IPS DF 6.9 (cell line): ENCODE data around the gene USF1.
"Not testable (repeated sequence)": the region's sequence is repeated elsewhere in the genome, so short reads cannot be mapped to it uniquely, and the experiment has no call there.

Experiments used
- DNase-seq: peaks from one replicate; pipeline ENCODE4 v3.0.0-alpha.2; 2013; ENCODE audit warnings: low read depth, low spot score
- H3K27ac ChIP-seq: one replicate; pipeline ENCODE4 v1.5.1; 2013; ENCODE audit warnings: low read length, control low read depth
- H3K27me3 ChIP-seq: 2 replicates; pipeline ENCODE4 v1.6.1; 2013; ENCODE audit warnings: mild to moderate bottlenecking, low read length; ENCODE audit not compliant: control insufficient read depth, insufficient read depth
- H3K36me3 ChIP-seq: 2 replicates; pipeline ENCODE4 v1.6.1; 2013; ENCODE audit warnings: low read length; ENCODE audit not compliant: control insufficient read depth, insufficient read depth
- H3K4me1 ChIP-seq: 2 replicates; pipeline ENCODE4 v1.6.1; 2013; ENCODE audit warnings: low read length; ENCODE audit not compliant: control insufficient read depth, insufficient read depth
- H3K4me3 ChIP-seq: 2 replicates; pipeline ENCODE4 v1.5.1; 2013; ENCODE audit warnings: mild to moderate bottlenecking, low read length
- H3K9me3 ChIP-seq: 2 replicates; pipeline ENCODE4 v1.6.1; 2013; ENCODE audit warnings: low read length, inconsistent platforms; ENCODE audit not compliant: control insufficient read depth, insufficient read depth
- WGBS: extraction: QIAGEN DNeasy Blood & Tissue Kit; methylation state at CpG from one replicate; pipeline ENCODE4 v1.1.7; 2013; ENCODE audit warnings: mixed read lengths, missing lambda C conversion rate; ENCODE audit not compliant: insufficient read length, insufficient coverage; 5-methylcytosine and 5-hydroxymethylcytosine counted together

The USF1 gene

DNA sequence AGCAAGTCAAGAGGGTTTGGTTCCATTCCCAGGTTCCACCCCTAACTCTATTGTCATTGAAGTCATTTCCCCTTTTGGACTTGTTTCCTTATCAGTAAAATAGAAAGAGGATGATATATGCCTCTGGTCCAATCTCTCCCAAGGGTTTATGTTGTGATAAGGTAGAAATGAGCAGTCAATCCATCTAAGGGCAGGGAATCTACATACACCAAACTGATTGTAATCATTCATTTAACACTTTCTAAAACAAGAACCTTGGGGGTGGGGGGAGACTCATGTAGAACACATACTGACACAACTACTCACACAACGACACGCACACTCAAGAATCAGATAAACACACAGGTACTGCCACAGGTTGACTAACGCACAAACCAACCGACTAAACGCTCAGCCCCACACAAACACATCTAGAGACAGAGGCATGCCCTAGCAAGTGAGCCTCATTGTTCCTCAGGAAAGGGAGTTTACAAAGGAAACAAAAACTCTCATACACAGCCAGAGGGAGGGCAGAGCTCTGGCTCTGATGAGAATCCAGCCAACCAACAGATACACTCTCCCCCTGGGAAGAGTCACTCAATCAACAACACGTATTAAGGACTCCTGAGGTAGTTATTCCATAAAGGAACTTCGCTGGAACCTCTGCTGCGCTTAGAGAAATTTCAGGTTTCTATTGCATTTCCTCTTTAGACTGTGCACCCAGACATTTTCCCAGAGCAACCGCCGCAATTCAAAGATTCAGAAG is 25.9 kb downstream of the USF1 start:
- WGBS = no CpG with 5 or more reads among the region's 10 CpGs
- DNase-seq = no peak
- Histone ChIP-seq H3K27ac (no peak overlapping the region), H3K4me3 (peak overlapping the region; percentile 74; the same call in 1 of the 2 replicates), H3K4me1 (peaks cover 3% of the 10 kb centered on the region), H3K27me3 (no peaks in the 10 kb centered on the region), H3K36me3 (no peaks in the 10 kb centered on the region), H3K9me3 (no peaks in the 10 kb centered on the region)

DNA sequence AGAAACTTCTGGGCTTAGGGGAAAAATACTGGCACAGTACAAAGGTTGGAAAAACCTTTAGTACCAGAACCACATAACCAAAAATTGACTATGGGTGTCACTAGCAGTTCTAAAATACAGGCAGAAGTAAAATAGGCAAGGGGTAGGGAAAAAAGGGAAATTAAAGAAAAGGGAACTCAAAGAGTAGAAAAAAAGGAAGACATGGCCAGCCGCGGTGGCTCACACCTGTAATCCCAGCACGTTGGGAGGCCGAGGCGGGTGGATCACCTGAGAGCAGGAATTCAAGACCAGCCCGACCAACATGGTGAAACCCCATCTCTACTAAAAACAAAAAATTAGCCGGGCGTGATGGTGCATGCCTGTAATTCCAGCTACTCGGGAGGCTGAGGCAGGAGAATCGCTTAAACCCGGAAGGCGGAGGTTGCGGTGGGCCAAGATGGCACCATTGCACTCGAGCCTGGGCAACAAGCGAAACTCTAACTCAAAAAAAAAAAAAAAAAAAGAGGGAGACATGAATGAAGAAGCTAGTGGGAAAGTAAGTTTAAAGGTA is 26.6 kb downstream of the USF1 start:
- DNase-seq, H3K4me3 ChIP-seq, H3K36me3 ChIP-seq, H3K9me3 ChIP-seq, H3K27ac ChIP-seq, H3K27me3 ChIP-seq, H3K4me1 ChIP-seq: not testable (repeated sequence)
- no CpG with 5 or more reads among the region's 15 CpGs for WGBS

GRCh38 chr1:161018631-161018930 is 27.2 kb downstream of the USF1 start:
- Histone ChIP-seq H3K4me1 (peaks cover 3% of the 10 kb centered on the region), H3K27ac (no peak overlapping the region), H3K36me3 (no peaks in the 10 kb centered on the region), H3K4me3 (no peak overlapping the region), H3K9me3 (no peaks in the 10 kb centered on the region), H3K27me3 (no peaks in the 10 kb centered on the region)
- no peak for DNase-seq
- WGBS = no CpG with 5 or more reads among the region's 1 CpG

GRCh38 chr1:161017756-161018630 is 27.8 kb downstream of the USF1 start:
- H3K4me3 ChIP-seq = no peak overlapping the region

GRCh38 chr1:161017181-161017580 is 28.6 kb downstream of the USF1 start:
- no CpG with 5 or more reads among the region's 7 CpGs for WGBS
- H3K9me3 ChIP-seq, H3K36me3 ChIP-seq, H3K4me3 ChIP-seq, H3K4me1 ChIP-seq, H3K27ac ChIP-seq, H3K27me3 ChIP-seq, DNase-seq: not testable (repeated sequence)

More at GRCh38 chr1:161017756-161018630, 27.8 kb downstream of the USF1 start:
- peaks cover 7% of the 10 kb centered on the region for H3K4me1 ChIP-seq
- no peaks in the 10 kb centered on the region for H3K9me3 ChIP-seq
- no peaks in the 10 kb centered on the region for H3K27me3 ChIP-seq
- WGBS = no CpG with 5 or more reads among the region's 5 CpGs
- H3K36me3 ChIP-seq = no peaks in the 10 kb centered on the region
- DNase-seq = no peak
- H3K27ac ChIP-seq = no peak overlapping the region

DNA sequence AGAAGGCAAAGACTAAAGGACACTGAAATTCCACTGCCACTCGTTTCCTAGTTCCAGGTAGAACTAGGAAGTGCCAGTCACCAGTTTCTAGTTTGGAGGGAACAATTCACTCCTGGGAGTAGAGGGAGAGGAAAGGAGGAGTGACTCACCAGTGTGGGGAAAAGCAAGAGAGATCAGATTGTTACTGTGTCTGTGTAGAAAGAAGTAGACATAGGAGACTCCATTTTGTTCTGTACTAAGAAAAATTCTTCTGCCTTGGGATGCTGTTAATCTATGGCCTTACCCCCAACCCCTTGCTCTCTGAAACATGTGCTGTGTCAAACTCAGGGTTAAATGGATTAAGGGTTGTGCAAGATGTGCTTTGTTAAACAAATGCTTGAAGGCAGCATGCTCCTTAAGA is 29.1 kb downstream of the USF1 start:
- H3K9me3 ChIP-seq, H3K27ac ChIP-seq, DNase-seq, H3K4me3 ChIP-seq, H3K4me1 ChIP-seq, H3K27me3 ChIP-seq, H3K36me3 ChIP-seq: not testable (repeated sequence)
- no CpG with 5 or more reads among the region's 1 CpG for WGBS

DNA sequence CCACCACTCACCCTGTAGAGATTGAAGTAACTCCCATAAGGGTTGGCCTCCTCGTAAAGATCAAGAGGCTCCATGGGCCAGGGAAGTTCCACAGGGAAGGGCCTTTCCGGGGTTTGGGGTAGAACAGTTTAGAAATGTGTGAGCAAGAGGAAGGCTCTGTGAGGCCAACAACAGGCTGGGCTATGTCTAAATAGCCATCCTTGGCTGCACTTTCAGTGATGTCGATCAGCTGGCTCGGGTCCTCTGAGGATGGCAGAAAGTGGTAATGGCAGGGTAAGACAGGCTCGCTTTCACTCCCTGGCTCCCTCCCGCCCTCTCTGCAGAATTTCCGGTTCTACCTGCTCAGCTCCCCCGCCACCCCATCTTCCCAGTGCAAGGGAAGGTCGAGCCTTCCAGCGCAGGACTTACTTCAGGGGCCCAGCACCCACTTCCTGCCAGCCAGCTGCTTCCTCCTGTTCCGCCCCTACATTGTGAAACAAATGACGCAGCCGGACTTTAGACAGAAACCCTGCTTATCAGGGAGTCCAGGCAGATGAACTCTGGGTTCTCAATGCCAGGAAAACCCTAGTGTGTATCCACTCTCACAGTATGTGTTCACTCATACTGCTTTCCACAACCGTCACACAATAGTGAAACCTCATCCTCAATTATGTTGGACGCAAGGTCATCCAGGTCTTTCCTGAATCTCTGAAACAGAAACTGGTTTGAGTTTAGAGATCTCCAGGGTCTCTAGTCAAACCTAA is 32.1 kb downstream of the USF1 start:
- no peaks in the 10 kb centered on the region for H3K36me3 ChIP-seq
- no CpG with 5 or more reads among the region's 15 CpGs for whole genome bisulfite sequencing
- peaks cover 7% of the 10 kb centered on the region for H3K4me1 ChIP-seq
- H3K4me3 ChIP-seq = no peak overlapping the region
- H3K27me3 ChIP-seq = no peaks in the 10 kb centered on the region
- H3K27ac ChIP-seq = no peak overlapping the region
- no peak for DNase-seq
- no peaks in the 10 kb centered on the region for H3K9me3 ChIP-seq

DNA sequence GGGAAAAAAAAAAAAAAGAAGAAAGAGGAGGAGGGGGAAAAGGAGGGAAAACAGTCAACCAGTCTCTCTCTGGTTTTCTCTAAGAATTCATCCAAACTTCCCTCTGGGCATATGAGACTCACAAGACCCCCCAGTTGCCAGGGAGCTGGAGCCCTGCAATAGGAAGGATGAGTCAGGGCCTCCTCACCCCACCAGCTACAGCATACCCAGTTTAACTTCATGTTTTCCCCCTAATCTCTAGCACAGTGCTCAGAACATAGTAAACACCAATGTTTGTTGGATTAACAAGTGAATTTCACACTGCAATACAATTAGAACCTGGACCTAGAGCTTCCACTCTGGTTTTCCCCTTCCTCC is 32.7 kb downstream of the USF1 start:
- DNase-seq = no peak
- Histone ChIP-seq H3K27me3 (no peaks in the 10 kb centered on the region), H3K4me1 (peaks cover 7% of the 10 kb centered on the region), H3K36me3 (no peaks in the 10 kb centered on the region), H3K4me3 (no peak overlapping the region), H3K27ac (no peak overlapping the region), H3K9me3 (no peaks in the 10 kb centered on the region)

- DNase-seq = no peak
- peaks cover 4% of the 10 kb centered on the region for H3K4me1 ChIP-seq
- peaks cover 2% of the 10 kb centered on the region; the same call in 1 of the 2 replicates for H3K9me3 ChIP-seq
- H3K36me3 ChIP-seq = no peaks in the 10 kb centered on the region
- H3K27ac ChIP-seq = no peak overlapping the region
- no CpG with 5 or more reads among the region's 3 CpGs for WGBS
- no peaks in the 10 kb centered on the region for H3K27me3 ChIP-seq
- no peak overlapping the region for H3K4me3 ChIP-seq
These were observed 33.4 kb downstream of the USF1 start for GRCh38 chr1:161012420-161012819.

GRCh38 chr1:161009602-161010211 is 36.1 kb downstream of the USF1 start:
- no CpG with 5 or more reads among the region's 7 CpGs for WGBS
- peaks cover 5% of the 10 kb centered on the region for H3K4me1 ChIP-seq
- DNase-seq = no peak
- H3K36me3 ChIP-seq = no peaks in the 10 kb centered on the region; the same call in 1 of the 2 replicates
- H3K27me3 ChIP-seq = no peaks in the 10 kb centered on the region
- peaks cover 2% of the 10 kb centered on the region; the same call in 1 of the 2 replicates for H3K9me3 ChIP-seq
- no peak overlapping the region for H3K4me3 ChIP-seq
- H3K27ac ChIP-seq = no peak overlapping the region
